MM.1S (cell line): ENCODE data around the gene RBMXL2.

ENCODE experiments used
- CTCF ChIP-seq: fragments of 300-600 bp; sonication (generic); IDR thresholded peaks from 2 replicates; pipeline ENCODE4 v1.5.1; 2016; ENCODE audit warnings: antibody characterized with exemption, low read length, mixed read lengths
- EZH2phosphoT487 ChIP-seq: fragments of 300-600 bp; sonication (generic); IDR thresholded peaks from 2 replicates; pipeline ENCODE4 v1.6.1; 2018; ENCODE audit warnings: antibody characterized with exemption, low read length

DNA sequence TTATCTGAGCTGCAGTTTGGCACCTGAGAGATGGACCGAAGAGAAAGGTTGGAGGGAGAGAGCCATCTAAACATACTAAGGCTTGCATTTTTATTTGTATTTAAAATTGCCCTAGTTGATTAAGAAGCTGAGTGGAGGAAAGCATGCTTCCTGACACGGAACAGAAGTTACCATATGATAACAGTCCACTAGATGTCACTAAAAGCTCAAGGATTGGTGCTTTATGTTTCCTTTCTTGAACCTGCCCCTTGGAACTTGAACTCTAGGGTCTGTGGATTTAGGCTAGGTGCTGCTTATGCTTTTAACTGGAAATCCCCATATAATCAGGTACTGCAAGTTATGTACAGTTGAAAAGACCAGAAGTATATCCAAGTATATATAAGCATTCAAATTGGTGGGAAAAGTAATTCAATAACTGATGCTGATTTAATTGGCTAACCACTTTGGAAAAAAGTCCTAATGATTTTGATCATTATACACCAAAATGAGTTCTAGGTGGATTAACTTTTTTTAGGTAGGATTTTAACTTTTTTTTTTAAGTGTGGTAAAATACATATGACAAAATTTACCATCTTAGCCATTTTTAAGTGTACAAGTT is 9.5 kb downstream of the RBMXL2 start:
- TF ChIP-seq CTCF (peak; percentile 72), EZH2phosphoT487 (no peak)
